Daoy (cell line): Measurements from ENCODE around the gene DOCK10. TPM values are rescaled to one million over a fixed set of nuclear protein-coding genes. Genes with fewer than 3 reads are reported as not detected.
A peak's percentile ranks its signal among the peaks of the same experiment; 100 is the strongest.

Source experiments
- DNase-seq: peaks from one replicate; pipeline ENCODE4 v3.0.0-alpha.2; 2015; ENCODE audit warnings: low read depth
- total RNA-seq: library from RNA; depleted of rRNA; stranded (reverse); fragments of >200 nt; shearing (Covaris generic); gene quantifications from 2 replicates; pipeline ENCODE4 v1.2.3, GENCODE V29; 2014

Gene DOCK10
- total RNA-seq, 1 experiment from 2014 or later = 37.2 TPM

GRCh38 chr2:224833986-224834385, 208.3 kb downstream of the DOCK10 start:
- DNase-seq = no peak

- DNase-seq = no peak
Measured at GRCh38 chr2:224832207-224832606, 210.1 kb downstream of the DOCK10 start.

GRCh38 chr2:224831530-224831929, 210.7 kb downstream of the DOCK10 start:
- DNase-seq = no peak

- DNase-seq = no peak
Measured at GRCh38 chr2:224820283-224820991, 221.8 kb downstream of the DOCK10 start.

- no peak for DNase-seq
Measured at GRCh38 chr2:224819075-224819474, 223.2 kb downstream of the DOCK10 start.

- no peak for DNase-seq
Measured at GRCh38 chr2:224817676-224818075, 224.6 kb downstream of the DOCK10 start.

- DNase-seq = peak; percentile 34
Measured at GRCh38 chr2:224816816-224817215, 225.5 kb downstream of the DOCK10 start.

- no peak for DNase-seq
Measured at GRCh38 chr2:224813578-224813977, 228.7 kb downstream of the DOCK10 start.

- DNase-seq = no peak
Measured at GRCh38 chr2:224807153-224807964, 234.9 kb downstream of the DOCK10 start.

GRCh38 chr2:224803930-224804329, 238.3 kb downstream of the DOCK10 start:
- DNase-seq = no peak

GRCh38 chr2:224802407-224802806, 239.9 kb downstream of the DOCK10 start:
- peak; percentile 44 for DNase-seq

GRCh38 chr2:224801360-224801759, 240.9 kb downstream of the DOCK10 start:
- DNase-seq = no peak

- DNase-seq = no peak
Measured at GRCh38 chr2:224799691-224800090, 242.6 kb downstream of the DOCK10 start.

GRCh38 chr2:224798180-224798579, 244.1 kb downstream of the DOCK10 start:
- DNase-seq = no peak

- DNase-seq = no peak
Measured at GRCh38 chr2:224796695-224797305, 245.5 kb downstream of the DOCK10 start.

- DNase-seq = no peak
Measured at GRCh38 chr2:224793946-224794345, 248.3 kb downstream of the DOCK10 start.

- no peak for DNase-seq
Measured at GRCh38 chr2:224786848-224787247, 255.4 kb downstream of the DOCK10 start.

GRCh38 chr2:224781400-224781799, 260.9 kb downstream of the DOCK10 start:
- no peak for DNase-seq

- DNase-seq = no peak
Measured at GRCh38 chr2:224780823-224781222, 261.4 kb downstream of the DOCK10 start.

GRCh38 chr2:224780106-224780505, 262.2 kb downstream of the DOCK10 start:
- DNase-seq = no peak

GRCh38 chr2:224778474-224778877, 263.8 kb downstream of the DOCK10 start:
- peak; percentile 35 for DNase-seq

GRCh38 chr2:224777559-224777930, 264.7 kb downstream of the DOCK10 start:
- DNase-seq = no peak
